ENCODE results near the gene TNFSF8. TPM values are rescaled to one million over a fixed set of nuclear protein-coding genes. Genes with fewer than 3 reads are reported as not detected.
A peak's percentile ranks its signal among the peaks of the same experiment; 100 is the strongest.

The TNFSF8 gene
- total RNA-seq, 1 experiment from 2014 or later: not detected

- ChIA-PET CTCF (no interaction called here), POLR2A (ENCODE audit: unreplicated experiment) (no interaction called here)
- Histone ChIP-seq H3K4me3 (no peak overlapping the region), H3F3A (ENCODE audit: insufficient read depth, low read depth) (no peaks in the 10 kb centered on the region), H3K4me2 (no peak overlapping the region), H3K27me3 (ENCODE audit: insufficient read depth, low read depth) (peaks cover 26% of the 10 kb centered on the region; the same call in 1 of the 2 replicates), H4K20me1 (ENCODE audit: insufficient read depth) (no peaks in the 10 kb centered on the region), H3K79me2 (ENCODE audit: low read depth) (no peaks in the 10 kb centered on the region), H2AFZ (no peak overlapping the region), H3K9me3 (ENCODE audit: insufficient read depth, low read depth) (no peaks in the 10 kb centered on the region), H3K36me3 (ENCODE audit: low read depth) (no peaks in the 10 kb centered on the region), H3K27ac (no peak overlapping the region), H3K9me2 (ENCODE audit: insufficient read depth) (no peaks in the 10 kb centered on the region), H3K4me1 (replicated peaks; ENCODE audit: insufficient read depth) (no peaks in the 10 kb centered on the region)
- BruUV-seq (replicated peaks): no TSS peak
- DNase-seq: no peak
- no peak for TF ChIP-seq EZH2 (IDR thresholded peaks at IDR 0.05; ENCODE audit: low read depth)
- TF ChIP-seq, protein P1, sequence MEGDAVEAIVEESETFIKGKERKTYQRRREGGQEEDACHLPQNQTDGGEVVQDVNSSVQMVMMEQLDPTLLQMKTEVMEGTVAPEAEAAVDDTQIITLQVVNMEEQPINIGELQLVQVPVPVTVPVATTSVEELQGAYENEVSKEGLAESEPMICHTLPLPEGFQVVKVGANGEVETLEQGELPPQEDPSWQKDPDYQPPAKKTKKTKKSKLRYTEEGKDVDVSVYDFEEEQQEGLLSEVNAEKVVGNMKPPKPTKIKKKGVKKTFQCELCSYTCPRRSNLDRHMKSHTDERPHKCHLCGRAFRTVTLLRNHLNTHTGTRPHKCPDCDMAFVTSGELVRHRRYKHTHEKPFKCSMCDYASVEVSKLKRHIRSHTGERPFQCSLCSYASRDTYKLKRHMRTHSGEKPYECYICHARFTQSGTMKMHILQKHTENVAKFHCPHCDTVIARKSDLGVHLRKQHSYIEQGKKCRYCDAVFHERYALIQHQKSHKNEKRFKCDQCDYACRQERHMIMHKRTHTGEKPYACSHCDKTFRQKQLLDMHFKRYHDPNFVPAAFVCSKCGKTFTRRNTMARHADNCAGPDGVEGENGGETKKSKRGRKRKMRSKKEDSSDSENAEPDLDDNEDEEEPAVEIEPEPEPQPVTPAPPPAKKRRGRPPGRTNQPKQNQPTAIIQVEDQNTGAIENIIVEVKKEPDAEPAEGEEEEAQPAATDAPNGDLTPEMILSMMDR (conservative IDR thresholded peaks at IDR 0.05): no peak
- intact Hi-C loops (cut with micrococcal nuclease; ENCODE audit: unreplicated experiment): no loop called here
Observed at GRCh38 chr9:114916481-114916880, 13.9 kb downstream of the TNFSF8 start.

DNA sequence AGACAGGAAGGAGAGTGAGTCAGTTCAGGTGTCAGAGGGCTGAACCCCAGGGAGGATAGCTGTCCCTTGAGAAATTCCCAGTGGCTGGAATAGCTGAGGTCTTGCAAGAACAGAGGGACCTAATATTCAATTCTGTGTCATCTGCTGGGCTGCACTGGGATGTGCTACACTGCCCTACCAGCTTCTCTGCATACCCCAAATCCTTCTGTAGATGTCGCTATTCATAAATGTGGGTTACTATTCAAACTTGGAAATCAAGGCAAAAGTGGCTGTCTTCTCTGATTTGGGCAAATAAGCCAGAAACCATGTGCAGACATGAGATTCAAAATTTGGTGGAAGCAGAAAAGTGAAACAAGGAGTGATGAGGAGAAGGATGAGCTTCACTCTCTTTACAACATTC lies 16.3 kb downstream of the TNFSF8 start:
- Histone ChIP-seq H3F3A (ENCODE audit: insufficient read depth, low read depth) (peaks cover 6% of the 10 kb centered on the region; the same call in 1 of the 2 replicates), H3K4me1 (replicated peaks; ENCODE audit: insufficient read depth) (peaks cover 5% of the 10 kb centered on the region), H3K4me3 (no peak overlapping the region), H3K79me2 (ENCODE audit: low read depth) (no peaks in the 10 kb centered on the region), H3K9me3 (ENCODE audit: insufficient read depth, low read depth) (no peaks in the 10 kb centered on the region), H3K36me3 (ENCODE audit: low read depth) (no peaks in the 10 kb centered on the region), H2AFZ (no peak overlapping the region), H3K4me2 (no peak overlapping the region), H3K27ac (no peak overlapping the region), H3K27me3 (ENCODE audit: insufficient read depth, low read depth) (peaks cover 36% of the 10 kb centered on the region), H4K20me1 (ENCODE audit: insufficient read depth) (no peaks in the 10 kb centered on the region), H3K9me2 (ENCODE audit: insufficient read depth) (no peaks in the 10 kb centered on the region)
- TF ChIP-seq EZH2 (IDR thresholded peaks at IDR 0.05; ENCODE audit: low read depth): no peak
- TF ChIP-seq, protein P1 (conservative IDR thresholded peaks at IDR 0.05): peak; percentile 40; the same call in 1 of the 2 replicates
- ChIA-PET CTCF (interaction anchor here (0.8 kb wide), 1 partner anchor 178 kb away, joined by 4 read pairs; no protein-coding TSS in a partner anchor), POLR2A (ENCODE audit: unreplicated experiment) (no interaction called here)
- BruUV-seq (replicated peaks): no TSS peak
- intact Hi-C loops (cut with micrococcal nuclease; ENCODE audit: unreplicated experiment): no loop called here
- peak in 1 of 2 experiments; percentile 29 for DNase-seq

- intact Hi-C loops (cut with micrococcal nuclease; ENCODE audit: unreplicated experiment): no loop called here
- BruUV-seq (replicated peaks): no TSS peak
- H3K9me2 ChIP-seq (ENCODE audit: insufficient read depth): no peaks in the 10 kb centered on the region
- TF ChIP-seq EZH2 (IDR thresholded peaks at IDR 0.05; ENCODE audit: low read depth): no peak
- TF ChIP-seq, protein P1 (conservative IDR thresholded peaks at IDR 0.05): no peak
- H3K4me1 ChIP-seq (replicated peaks; ENCODE audit: insufficient read depth): peaks cover 9% of the 10 kb centered on the region
- H2AFZ ChIP-seq: no peak overlapping the region
- no peaks in the 10 kb centered on the region for H3K36me3 ChIP-seq (ENCODE audit: low read depth)
- no peaks in the 10 kb centered on the region for H3K79me2 ChIP-seq (ENCODE audit: low read depth)
- H3K4me3 ChIP-seq: no peak overlapping the region
- H3K27ac ChIP-seq: no peak overlapping the region
- H3K27me3 ChIP-seq (ENCODE audit: insufficient read depth, low read depth): peaks cover 36% of the 10 kb centered on the region
- ChIA-PET CTCF (interaction anchor here (0.6 to 0.8 kb wide), 2 partner anchors 177 to 236 kb away, joined by 4 to 5 read pairs; no protein-coding TSS in a partner anchor), POLR2A (ENCODE audit: unreplicated experiment) (interaction anchor here (0.6 kb wide), 1 partner anchor 257 kb away, joined by 3 read pairs; no protein-coding TSS in a partner anchor)
- H3K4me2 ChIP-seq: no peak overlapping the region
- no peaks in the 10 kb centered on the region for H4K20me1 ChIP-seq (ENCODE audit: insufficient read depth)
- peak in 1 of 2 experiments; percentile 12 for DNase-seq
- peaks cover 7% of the 10 kb centered on the region; the same call in 1 of the 2 replicates for H3F3A ChIP-seq (ENCODE audit: insufficient read depth, low read depth)
- H3K9me3 ChIP-seq (ENCODE audit: insufficient read depth, low read depth): no peaks in the 10 kb centered on the region
Observed at GRCh38 chr9:114913656-114914055, 16.7 kb downstream of the TNFSF8 start.

Data from PC-9 (cell line).